GM18520 (cell line): Measurements from ENCODE around the gene PRDX2.

ENCODE experiments used
- ATAC-seq: cut with Tn5 transposase; IDR thresholded peaks from one replicate; pipeline ENCODE4 v1.9.1; 2021; ENCODE audit not compliant: unreplicated experiment

PRDX2 gene

DNA sequence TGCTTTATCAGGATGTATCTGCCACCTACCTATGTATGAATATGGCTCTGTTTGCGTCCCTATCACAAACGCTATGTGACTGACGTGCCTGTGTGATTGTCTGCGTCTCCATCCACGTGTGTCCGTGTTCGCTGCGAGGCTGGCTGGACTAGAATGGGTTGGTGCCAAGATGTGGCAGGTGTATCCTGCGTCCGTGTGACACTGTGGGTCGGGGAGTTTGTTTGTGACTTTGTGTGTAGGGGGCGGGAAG, 19.5 kb downstream of the PRDX2 start:
- ATAC-seq, result no peak

DNA sequence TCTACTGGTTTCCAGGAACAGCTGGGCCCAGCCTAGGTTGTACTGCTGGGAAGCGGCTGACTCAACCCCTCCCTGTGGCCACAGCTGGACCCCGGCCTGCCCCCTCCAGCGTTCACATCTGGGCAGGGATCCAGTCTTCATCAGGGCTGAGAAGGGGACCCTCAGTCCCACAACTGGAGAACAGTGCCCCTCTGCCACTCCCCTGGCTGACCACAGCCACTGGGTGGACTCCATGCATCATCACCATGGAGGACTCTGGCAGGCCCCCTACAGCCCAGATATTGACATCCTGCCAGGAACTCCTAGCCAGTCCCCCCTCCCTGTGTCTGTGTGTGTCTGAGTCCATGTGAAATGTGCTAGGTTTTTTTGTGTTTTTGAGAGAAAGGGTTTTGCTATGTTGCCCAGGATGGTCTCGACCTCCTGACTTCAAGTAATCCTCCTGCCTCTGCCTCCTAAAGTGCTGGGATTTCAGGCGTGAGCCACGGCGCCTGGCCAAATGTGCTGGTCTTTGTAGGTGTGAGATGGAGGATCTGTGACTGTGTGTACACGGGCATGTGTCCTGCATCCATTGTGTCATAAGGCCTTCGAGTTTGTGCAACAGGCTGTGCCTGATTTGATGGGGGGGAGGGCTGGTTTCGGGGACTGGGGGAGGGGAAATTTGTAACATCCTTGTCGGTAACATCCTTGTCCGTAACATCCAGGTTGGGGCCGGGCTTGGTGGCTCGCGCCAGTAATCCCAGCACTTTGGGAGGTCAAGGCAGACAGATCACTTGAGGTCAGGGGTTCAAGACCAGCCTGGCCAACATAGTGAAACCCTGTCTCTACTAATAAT, 22.2 kb downstream of the PRDX2 start:
- ATAC-seq, result no peak

DNA sequence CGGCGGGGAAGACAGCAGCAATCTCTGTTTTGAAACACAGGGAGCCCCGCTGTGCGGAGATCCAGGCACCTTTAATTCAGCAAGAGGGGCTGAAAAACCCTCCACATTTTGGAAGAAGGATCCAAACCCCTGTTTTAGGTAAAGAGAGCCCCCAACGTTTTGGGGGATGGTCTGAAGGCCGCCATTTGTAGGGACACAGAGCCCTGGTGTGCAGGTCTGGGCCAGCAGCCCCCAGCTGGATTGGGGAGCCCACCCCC, 22.8 kb downstream of the PRDX2 start:
- ATAC-seq, result no peak

DNA sequence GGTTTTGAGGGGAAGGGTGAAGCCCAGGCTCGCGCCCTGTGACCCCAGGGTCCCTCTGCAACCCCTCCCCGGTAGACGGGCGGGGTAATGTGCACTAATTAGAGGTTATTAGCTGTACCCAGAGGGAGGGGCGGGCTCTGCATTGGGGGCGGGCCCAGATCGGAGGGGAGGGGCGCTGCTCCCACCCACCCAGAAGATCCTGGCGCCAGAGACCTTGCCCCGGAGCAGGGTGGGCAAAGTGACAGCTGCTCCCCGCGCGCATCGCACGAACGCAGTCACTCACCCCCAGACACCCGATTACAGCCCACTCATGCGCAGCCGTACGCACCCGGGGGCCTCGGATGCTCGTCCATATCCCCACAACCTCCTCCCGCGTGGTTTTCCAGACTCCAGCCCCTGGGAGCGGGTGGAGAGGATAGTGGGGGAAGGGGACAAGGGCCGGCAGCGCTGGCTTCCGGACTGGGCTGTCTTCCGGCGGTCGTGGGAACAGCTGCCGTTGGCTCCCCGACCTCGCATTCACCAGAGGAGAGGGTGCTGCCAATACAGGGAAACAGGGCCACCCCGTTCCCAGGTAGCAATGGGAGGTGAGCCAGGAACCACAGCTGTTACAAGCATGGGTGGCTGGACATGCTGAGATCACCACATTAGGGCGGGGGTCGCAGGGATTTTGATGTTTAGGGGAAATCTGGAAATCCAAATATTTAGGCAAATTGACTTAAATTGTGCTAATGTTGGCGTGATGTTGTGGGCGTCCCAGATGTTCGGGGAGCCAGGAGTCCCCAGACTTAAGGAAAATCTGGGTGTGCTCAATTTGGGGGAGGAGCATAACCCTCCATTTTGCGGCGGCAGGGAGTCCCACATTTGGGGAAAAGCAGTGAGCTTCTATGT, 23.3 kb downstream of the PRDX2 start:
- no peak for ATAC-seq

DNA sequence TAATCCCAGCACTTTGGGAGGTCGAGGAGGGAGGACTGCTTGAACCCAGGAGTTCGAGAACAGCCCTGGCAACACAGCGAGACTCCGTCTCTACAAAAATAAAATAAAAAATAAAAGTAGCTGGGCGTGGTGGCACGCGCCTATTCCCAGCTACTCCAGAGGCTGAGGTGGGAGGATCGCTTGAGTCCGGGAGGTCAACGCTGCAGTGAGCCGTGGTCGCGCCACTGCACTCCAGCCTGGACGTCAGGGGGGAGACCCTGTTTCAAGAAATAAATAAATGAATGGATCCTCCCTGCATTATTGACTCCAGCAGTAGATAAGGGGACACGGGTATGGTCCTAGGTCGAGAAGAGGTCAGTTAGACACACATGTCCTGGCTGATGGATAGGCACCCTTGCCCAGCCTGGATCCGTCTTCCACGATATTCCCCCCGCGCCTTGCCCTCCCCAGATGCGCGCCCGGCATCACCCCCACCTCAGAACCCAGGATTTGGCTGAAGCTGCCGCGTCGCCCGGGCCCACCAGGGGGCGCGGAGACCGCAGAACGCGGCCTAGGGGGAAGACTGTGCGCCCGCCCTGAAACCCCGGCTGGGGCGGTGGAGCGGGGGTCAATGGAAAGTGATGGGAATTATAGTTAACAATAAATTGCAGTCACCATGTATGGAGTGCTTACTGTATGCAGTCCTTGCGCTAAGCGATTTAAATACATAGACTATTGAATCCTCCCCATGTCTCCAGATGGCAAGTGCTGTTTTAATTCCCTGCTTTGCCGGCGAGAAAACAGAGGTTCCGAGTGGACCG, 24.2 kb downstream of the PRDX2 start:
- peak; percentile 33 for ATAC-seq

DNA sequence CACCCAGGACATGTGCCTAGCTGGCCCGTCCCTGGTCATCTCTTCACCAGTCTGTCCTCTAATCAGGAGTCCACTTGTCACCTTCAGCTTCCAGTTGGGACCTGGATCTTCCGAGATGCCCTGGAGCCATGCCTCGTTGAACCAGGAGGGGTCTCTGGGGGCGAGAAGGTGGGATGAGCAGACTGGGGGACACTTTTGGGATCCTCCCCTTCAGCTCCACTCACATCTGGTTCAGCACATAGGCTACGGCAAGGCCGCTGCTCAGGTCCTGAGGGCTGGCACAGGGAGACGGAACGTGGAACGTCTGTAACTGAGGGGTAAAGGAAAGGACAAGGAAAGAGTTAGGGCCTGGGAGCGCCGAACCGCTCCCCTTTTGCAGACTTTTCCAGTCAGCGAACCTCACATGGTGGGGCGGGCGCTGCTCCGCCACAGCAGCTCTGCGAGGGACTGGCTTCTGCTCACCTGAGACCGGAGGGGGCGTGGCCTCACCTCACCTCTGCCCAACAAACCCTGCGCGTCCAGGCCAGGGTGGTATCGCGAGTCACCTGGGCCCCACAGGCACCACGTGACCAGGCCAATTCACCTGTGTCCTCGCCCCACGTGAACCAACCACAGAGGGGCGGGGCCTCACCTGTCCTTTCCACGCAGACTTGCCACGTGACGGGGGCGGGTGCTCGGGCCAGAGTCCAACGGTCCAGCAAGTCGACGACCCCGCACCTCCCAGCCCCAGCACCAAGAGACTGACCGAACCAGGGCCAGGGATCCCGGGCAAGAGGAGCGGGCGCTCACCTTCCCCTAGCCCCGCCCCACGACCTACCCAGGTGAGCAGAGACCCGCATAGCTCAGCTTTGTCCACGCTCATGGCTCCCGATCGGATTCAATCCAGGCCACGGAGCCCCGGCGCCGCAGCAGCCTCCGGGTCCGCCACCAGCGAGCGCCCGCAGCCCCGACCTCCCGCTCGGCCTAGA, 26.7 kb downstream of the PRDX2 start, which contains the start of gene HOOK2:
TSS of gene HOOK2 (minus strand) at position 965 of the 968 bp plus-strand sequence. CDS start at position 862, 103 bp downstream.
- ATAC-seq, result no peak

DNA sequence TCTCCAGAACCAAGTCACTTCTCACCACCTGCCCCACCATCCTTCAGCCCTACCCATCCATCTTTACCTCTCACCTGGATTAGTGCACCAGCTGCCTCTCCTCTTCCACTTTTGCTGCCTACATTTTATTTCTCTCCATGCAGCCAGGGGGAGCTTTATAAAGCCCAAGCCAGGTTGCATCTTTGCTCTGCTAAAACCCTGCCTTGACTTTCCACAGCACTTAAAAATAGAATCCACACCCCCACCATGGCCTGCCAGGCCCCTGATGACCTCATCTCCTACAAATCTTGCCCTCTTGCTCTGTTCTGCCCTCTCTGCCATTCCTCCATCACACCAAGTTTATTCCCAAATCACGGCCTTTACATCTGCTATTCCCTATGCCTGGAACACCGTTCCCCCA, 28.0 kb downstream of the PRDX2 start:
- ATAC-seq, result no peak

DNA sequence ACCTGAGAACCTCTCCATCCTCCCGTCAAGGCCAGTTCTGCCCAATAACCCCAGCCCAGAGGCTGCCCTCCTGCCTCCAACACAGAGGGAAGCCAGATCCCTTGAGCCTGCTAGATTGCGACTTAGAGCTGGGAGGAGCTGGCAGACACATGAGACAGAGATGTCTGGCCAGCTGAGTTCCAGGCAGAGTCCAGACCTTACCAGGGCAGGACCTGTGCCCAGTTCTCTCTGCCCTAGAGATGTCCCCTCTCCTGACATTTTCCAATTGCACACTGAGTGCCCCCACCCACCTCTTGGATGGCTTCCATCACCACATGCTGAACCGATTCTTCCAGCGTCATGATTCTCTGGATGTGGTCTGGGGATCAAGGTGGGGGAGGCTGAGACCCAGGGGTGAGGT, 29.3 kb downstream of the PRDX2 start:
- no peak for ATAC-seq

DNA sequence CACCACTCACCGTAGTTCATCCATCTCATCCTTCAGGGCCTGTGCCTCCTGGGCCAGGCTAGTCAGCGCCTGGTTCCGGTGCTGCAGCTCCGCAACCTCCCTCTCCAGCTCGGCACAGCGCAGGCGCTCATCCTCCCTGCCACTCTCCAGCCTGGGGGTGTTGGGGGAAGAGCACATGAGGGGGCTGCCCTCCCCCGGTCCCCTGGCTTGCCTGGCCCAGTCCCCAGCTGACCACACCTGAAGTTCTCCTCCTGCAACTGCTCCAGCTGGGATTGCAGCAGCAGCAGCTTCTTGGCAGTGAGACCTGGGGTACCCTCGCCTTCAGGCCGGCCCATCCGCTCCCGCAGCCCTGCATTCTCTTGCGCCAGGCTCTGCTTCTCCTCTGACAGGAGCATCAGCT, 30.7 kb downstream of the PRDX2 start:
- no peak for ATAC-seq

DNA sequence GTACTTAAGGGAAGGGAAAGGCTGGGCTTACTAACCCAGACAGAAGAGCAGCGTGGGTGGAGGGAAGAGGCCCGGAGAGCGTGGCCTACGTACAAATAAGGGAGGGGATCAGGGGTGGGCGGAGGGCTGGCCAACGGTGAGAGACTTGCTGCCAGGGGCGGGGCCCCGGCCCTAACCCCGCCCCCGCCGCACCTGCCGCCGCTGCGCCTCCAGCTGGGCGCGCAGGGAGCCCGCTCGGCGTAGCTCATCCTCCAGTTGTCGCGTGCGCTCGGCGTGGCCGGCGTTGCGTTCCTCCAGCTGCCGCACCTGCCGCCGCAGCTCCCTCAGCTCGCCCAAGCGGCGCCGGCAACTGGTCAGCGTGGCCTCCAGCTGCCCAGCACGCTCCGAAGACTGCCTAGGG, 31.9 kb downstream of the PRDX2 start:
- no peak for ATAC-seq

DNA sequence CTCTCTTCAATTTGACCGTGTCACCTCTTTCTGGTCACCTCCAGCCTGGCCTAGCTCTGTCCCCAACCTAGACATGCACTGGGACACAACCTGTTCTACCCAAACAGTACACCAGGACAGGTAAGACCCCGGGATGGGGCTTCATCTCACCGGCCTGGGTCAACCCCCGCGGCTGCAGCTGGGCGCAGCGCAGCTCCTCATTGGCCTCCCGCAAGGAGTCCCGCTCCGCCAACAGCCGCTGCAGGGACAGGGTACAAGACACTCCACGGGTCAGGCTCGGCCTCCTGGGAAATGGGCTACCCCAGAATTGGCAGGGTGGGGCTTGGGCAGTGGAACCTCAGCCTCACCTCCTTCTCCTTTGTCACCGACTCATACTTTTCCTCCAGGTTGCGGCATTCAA, 33.9 kb downstream of the PRDX2 start:
- ATAC-seq, result no peak

DNA sequence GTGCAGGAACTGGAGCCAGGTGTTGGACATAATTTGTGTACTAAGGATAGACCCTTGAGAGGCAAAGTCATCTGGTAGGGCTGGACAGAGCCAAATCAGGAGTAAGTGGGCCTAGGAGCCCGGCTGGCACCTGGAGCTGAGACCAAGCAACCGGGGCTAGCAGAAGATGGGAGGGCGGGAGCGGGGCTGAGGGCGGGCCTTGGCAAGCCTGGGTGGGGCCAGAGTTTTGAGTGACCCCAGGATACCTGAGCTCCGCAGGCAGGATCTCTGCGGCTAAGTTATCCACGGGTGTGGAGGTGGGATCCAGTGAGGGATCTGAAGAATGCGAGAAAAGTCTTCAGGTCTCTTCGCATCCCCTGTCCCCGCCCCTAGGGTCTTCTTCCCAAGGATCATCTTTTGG, 34.5 kb downstream of the PRDX2 start:
- ATAC-seq, result no peak

DNA sequence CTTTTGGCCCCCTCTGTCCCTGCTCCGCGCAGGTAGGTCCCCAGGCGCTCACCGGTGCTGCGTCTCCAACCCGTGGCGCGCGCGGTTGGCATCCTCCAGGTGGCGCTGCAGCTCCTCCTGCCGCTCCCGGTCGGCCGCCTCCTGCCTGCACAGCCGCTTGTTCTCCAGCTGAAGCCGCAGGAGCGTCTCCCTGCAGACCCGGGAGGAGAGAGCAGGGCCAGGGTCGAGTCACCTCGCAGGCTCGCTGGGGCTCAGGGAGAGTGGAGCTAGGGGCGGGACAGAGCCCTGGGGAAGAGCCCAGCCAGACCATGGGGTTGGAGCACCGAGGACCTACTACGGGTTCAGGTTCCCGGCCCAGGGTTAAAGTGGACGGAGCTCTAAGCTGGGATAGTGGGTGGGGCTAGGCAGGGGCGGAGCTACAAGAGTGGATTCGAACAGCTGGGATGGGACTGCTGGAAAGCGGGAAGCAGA, 35.5 kb downstream of the PRDX2 start:
- ATAC-seq, result no peak

DNA sequence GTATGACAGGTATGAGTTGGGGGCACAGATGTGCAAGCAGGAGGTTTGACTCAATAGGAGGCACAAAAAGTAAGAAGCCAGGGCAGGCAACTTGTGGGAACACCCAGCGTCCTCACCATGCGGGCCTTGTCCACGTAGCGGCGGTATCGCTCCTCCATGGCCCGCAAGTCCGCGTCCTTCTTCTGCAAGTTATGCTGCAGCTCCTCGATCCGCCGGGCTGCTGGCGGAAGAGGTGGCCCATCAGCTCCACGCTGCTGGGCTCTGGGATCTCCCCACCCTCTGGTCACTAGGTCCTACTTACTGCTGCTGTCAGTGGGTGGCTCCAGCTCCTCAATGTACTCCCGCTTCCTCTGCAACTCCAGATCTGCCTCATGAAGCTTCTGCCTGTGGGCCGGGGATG, 36.9 kb downstream of the PRDX2 start:
- no peak for ATAC-seq

DNA sequence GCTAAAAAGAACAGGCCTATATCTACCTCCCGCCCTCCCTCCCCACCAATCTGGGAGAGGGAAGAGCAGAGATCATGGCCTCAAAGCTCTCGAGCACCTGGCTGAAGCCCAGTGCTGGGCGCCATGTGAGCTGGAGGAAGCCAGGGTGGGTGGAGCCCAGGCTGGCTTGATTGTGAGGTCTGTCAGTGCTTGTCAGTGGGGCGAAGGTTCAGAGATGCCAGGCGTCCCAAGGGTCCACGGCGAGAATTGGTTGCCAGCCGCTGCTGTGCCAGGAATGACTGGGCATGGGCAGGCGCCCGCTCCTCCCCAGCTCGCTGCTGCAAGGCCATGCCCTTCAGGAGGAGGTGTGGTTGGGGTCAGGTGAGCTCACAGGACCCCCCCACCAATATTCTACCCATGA, 38.5 kb downstream of the PRDX2 start:
- no peak for ATAC-seq

DNA sequence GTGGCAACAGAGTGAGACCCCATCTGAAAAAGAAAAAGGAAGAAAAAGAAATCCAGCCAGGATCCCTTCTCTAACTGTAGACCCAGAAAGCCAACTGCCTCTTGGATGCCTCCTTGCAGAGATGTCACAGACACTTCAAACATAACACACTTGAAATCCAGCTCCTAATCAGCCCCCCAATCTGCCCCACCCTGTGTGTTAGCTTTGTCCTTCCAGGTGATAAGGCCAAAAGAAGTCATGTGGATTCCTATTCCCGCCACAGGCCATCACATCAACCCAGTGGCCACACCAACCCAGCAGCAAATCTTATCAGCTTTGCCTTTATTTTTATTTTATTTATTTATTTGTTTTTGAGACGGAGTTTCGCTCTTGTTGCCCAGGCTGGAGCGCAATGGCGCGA, 41.9 kb downstream of the PRDX2 start:
- no peak for ATAC-seq

DNA sequence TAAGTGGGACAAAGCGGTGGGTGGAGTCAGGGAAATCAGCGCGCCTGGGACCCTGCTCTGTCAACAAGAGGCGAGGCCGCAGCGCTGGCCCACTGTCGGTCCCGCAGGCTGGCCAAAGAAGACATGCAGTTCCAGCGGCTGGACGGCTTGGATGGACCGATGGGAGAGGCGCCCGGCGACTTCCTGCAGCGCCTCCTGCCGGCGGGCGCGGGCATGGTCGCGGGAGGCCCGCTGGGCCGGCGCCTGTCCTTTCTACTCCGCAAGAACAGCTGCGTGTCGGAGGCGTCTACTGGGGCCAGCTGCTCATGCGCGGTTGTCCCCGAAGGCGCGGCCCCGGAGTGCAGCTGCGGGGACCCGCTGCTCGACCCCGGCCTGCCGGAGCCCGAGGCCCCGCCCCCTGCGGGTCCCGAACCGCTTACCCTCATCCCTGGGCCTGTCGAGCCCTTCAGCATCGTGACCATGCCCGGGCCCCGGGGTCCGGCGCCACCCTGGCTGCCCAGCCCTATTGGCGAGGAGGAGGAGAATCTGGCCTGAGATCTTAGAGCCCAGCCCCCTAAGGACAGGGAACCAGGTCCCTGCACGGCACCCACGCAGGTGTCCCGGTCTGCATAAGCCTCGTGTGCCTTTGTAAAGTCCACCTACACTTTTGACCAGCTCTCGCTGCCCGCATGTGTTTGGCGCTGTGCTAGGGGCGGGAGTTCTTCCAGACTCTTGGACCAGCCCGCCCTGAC, 43.9 kb downstream of the PRDX2 start:
- no peak for ATAC-seq

DNA sequence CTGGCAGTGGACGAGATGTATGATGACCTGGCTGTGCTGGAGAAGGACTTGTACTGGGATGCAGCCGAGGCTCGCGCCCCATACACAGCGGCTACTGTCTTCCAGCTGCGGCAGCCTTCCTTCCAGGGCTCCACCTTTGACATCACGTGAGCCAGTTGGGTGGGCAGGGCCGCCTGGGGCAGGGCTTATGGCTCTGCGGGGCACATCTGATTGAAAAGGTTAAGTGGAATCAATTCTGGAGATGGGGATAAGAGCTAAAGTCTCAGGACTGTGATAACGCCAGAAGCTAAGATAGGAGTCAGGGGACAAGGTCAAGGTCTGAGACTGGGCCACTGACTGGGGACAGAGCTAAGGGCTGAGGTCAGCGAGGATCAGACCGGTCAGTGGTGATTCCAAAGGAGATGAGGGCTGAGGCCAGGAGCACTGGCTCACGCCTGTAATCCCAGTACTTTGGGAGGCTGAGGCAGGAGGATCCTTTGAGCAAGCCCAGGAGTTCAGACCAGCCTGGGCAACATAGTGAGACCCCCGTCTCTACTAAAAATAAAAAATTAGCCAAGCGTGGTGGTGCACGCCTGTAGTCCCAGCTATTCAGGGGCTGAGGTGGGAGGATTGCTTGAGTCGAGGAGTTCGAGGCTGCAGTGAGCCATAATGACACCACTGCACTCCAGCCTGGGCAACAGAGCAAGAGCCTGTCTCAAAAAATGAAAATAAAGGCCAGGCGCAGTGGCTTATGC, 45.3 kb downstream of the PRDX2 start:
- no peak for ATAC-seq

DNA sequence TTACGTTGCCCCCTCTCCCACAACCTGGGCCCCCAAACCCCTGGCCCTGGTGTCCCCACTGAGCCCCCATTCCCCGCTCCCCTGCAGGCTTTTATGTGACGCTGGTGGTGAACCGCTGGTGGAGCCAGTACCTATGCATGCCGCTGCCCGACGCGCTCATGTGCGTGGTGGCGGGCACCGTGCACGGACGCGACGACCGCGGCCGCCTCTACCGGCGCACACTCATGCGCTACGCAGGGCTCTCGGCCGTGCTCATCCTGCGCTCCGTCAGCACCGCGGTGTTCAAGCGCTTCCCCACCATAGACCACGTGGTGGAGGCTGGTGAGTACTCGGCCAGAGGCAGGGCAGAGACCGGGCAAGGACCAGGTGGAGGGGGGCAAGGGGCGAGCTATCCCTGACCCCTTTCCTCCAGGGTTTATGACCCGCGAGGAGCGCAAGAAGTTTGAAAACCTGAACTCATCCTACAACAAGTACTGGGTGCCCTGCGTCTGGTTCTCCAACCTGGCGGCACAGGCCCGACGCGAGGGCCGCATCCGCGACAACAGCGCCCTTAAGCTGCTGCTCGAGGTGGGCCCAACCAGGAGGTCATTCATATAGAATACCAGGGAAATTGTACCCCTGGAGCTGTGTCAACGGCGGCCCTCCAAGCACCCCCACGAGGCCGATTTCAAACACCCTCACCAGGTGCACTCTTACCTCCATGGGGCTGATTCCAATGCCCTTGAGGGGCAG, 47.0 kb downstream of the PRDX2 start:
- no peak for ATAC-seq
